GM21619 (cell line): ENCODE measurements around the gene BRIP1.

ENCODE experiments used
- ATAC-seq: cut with Tn5 transposase; IDR thresholded peaks from one replicate; pipeline ENCODE4 v1.9.1; 2021; ENCODE audit not compliant: unreplicated experiment

The BRIP1 gene

DNA sequence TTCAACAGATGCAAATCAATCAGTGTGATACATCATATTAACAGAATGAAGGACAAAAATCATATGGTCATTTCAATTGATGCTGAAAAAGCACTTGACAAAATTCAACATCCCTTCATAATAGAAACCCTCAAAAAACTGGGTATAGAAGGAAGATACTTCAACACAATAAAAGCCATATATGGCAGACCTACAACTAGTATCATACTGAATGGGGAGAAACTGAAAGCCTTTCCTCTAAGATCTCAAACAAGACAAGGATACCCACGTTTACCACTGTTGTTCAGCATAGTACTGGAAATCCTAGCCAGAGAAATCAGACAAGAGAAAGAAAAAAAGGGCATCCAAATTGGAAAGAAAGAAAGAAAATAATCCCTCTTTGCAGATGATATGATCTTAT lies 225.2 kb downstream of the BRIP1 start:
- ATAC-seq = no peak

DNA sequence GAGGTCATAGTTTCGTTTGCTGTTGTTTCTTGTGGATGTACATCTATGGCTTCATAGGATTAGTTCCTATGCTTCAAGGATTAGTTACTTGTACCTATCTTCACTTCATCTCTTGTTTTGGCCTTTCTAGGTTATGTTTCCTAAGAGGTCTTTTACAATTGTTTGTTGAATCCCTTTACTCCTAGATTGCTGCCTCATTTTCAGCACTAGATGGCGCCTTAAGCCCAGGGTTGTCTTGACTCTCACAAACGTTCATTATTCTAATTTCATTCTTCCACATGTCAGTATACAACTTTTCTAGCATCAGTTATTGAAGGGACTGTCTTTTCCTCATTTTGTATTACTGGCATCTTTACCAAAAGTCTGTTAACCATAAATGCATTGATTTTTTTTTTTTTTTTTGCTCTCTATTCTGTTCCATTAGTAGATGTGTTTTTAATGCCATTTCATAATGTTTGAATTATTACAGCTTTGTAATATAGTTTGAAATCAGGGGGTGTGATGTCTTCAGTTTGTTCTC lies 227.4 kb downstream of the BRIP1 start:
- no peak for ATAC-seq

DNA sequence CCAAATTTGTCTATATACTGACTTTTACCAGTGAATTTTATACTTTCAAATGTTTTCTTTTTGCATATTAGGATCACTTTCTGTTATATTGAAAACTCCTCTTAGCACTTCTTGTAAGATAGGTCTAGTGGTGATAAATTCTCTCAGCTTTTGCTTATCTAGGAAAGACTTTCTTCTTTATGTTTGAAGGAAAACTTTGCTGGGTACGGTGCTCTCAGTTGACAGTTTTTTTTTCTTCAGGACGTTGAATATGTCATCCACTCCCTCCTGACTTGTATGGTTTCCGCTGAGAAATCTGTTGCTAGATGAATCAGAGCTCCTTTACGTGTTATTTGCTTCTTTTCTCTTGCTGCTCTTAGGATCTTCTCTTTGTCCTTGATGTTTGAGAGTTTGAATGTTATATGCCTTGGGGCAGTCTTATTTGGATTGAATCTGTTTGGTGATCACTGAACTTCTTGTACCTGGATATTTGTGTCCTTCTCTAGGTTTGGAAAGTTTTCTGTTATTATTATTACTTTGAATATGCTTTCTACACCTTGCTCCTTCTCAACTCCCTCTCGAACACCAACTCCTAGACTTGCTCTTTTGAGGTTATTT lies 228.3 kb downstream of the BRIP1 start:
- ATAC-seq = no peak

DNA sequence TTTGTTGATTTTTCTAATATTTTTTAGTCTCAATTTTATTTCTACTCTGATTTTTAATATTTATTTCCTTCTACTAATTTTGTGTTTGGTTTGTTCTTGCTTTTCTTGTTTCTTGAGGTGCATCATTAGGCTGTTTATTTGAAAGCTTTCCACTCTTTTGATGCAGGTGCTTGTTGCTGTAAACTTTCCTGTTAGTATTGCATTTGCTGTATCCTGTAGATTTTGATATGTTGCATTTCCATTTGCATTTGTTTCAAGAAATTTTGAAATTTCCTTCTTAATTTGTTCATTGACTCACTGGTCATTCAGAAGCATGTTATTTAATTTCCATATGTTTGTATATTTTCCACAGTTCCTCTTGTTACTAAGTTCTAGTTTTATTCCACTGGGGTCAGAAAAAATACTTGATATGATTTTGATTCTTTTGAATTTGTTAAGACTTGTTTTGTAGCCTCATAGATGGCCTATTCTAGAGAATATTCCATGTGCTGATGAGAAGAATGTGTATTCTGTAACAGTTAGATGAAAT lies 229.3 kb downstream of the BRIP1 start:
- ATAC-seq = no peak

DNA sequence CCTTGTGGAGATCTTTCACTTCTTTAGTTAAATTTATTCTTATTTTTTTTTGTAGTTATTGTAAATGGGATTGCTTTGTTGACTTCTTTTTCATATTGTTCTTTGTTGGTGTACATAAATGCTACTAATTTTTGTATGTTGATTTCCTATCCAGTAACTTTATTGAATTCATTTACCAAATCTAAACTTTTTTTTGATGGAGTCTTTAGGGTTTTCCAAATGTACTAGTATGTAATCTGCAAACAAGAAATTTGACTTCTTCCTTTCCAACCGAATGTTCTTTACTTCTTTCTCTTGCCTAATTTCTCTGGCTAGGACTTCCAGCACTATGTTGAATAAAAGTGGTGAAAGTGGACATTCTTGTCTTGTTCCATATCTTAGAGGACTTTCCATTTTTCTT lies 230.5 kb downstream of the BRIP1 start:
- ATAC-seq = no peak

DNA sequence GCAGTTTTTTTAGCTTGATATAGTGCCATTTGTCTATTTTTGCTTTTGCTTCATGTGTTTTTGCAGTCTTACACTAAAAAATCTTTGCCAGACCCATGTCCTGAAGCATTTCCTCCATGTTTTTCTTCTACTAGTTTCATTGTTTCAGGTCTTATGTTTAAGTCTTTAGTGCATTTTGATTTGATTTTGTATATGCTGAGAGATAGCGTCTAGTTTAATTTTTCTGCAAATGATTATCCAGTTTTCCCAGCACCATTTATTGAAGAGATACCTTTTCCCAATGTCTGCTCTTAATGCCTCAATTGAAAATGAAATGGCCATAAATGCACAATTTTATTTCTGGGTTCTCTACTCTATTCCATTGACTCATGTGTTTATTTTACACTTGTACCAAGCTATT lies 231.5 kb downstream of the BRIP1 start:
- ATAC-seq = no peak
